RKO (cell line): ENCODE measurements around the gene ASAP3.
"Not testable (repeated sequence)": the region's sequence is repeated elsewhere in the genome, so short reads cannot be mapped to it uniquely, and the experiment has no call there.

Experiments
- DNase-seq: peaks from one replicate; pipeline ENCODE4 v3.0.0-alpha.2; 2016; ENCODE audit warnings: low spot score

The ASAP3 gene

DNA sequence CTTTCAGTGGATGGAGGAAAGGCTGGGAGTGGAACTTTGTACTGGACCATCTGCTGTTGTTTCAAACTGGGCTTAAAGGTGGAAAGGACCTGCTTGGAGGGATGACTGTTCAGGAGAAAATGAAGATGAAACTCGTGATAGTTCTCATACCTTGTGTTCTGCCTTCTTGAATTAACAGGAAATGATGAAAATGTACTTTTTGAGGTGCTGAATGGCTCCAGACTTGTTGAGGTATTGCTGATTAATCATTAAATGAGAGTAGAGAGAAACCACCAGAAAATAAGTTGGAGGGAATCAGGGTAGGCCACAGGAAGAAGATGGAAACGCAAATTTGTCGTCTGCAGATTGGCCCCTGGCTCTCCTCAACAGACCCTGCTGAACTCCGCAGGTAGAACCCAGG is 88.1 kb downstream of the ASAP3 start:
- DNase-seq = no peak

DNA sequence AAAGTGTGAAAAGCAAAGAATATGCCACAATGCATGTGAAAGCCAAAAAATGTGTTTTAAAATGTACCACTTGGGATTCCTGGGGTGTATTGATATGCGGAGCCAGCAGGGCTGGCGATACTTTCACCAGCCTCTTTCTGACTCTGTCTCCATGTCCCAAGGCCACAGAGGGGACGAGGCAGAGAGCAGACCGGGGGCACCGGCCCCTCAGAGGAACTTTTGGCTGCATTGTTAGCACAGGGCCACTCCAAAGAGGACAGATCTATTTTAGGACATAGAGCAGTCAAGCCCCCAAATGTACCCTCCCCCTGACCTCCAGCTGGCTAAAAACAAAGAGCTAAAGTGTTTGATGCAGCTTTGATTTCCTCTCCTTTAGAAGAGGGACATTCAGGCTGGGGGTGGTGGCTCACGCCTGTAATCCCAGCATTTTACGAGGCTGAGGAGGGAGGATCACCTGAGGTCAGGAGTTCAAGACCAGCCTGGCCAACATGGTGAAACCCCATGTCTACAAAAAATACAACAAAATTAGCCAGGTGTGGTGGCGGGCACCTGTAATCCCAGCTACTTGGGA is 88.7 kb downstream of the ASAP3 start:
- DNase-seq = no peak

DNA sequence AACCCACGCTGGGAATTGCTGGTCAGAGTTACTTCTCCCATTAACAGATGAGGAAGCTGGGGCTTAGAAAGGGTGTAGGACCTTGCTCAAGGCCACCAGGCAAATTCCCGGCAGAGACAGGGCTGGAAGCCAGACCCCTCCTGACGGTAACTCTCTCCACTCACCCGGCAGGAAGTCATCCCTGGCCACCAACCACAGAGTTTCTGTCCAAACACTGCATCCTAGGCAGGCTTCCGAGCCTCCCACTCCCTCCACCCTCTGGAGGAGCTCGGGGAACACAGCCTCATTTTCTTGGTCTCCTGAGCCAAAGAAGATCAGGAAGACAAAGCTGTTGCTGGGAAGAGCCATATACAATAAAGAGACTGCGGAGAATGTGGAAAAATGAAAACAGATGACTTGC is 89.3 kb downstream of the ASAP3 start:
- DNase-seq = no peak

DNA sequence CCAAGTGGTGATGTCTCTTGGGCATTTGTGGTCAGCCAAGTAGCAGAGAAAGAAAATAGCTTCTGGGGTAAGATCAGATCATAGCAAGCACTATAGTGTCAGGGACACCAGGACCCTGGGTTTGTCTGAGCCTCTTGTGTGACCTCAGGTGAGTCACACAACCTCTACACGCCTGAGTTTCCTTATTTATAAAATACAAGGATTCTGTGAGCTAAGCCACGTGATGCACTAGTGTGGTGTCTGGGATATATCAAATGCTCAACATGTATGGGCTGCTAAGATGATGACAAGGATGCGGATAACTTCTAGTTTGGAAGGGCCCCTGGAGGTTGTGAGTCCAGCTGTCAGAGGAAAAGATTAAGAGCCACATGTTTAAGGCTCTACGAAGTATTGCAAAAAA is 89.8 kb downstream of the ASAP3 start:
- no peak for DNase-seq

DNA sequence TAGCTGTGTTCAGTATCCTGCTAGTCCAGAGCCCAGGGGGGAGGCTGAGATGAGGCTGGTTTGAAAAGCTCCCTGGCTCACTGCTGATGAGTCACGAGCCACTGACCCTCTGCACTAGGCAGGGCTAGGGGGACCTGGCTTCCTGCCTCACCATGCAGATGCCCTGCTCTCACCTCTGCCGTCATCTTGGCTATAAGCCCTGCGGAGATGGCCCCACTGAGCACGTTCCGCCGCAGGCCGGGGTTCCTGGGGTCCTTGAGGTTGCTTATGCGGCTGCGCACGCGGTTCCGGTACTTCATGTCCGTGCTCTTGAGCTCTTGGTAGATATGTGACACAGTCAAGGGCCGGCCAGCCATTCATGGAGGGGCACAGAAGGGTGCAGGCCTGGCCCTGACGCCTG is 90.3 kb downstream of the ASAP3 start:
- no peak for DNase-seq

DNA sequence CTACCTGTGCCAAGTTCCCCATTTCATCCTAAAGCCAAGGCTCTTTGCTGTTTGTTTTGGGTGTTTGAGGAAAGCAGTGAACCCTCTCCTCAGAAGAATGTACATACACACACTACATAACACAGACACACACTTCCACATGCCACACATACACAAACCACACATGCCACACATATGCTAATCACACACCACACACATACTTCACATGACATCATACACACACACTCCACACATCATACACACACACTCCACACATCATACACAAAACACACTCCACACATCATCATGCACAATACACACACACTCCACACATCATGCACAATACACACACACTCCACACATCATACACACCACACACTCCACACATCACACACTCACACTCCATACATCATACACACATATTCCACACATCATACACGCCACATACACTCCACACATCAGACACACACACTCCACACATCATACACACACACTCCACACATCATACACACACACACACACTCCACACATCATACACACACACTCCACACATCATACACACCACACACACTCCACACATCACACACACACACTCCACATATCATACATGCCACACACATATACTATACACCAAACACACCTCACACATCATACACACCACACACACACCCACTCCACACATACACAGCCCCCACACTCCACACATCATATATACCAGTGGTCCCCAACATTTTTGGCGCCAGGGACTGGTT is 91.7 kb downstream of the ASAP3 start:
- DNase-seq = no peak

DNA sequence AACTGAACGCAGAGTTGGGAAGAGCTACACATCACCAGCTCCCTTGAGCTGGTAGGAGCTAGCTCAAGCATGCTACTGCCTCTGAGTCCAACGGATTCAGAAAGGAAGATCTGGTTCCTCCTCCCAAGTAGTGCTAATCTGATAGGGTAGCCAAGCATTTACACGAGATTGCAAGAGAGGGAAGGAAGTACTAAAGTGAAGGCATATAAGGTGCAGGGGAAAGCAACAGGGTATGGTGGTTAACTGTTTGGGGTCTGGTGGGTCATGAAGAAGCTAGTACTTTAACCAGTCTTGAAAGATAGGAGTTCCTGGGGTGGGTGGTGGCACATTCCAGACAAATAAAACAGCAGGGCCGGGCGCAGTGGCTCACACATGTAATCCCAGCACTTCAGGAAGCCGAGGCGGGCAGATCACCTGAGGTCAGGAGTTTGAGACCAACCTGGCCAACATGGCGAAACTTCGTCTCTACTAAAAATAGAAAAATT is 94.1 kb downstream of the ASAP3 start:
- no peak for DNase-seq

DNA sequence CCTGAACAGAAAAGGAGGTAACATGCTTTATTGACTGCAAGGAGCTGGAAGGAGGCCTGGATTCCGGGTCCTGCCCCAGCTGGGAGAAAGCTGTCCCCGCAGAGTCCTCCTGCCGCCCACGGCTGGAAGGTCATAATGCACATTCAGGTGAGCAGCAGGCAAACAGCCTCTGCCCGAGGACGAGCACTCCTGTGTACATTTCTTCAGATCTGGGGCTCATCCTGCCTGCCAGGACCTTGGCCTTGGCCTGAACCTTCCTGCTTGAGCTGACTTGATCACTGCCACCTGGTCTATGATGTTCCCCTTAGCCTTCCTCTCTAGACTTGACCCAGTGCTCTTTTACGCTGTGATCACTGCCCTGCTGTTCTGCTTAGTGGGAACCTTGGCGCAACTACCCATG is 96.5 kb downstream of the ASAP3 start:
- DNase-seq = no peak

DNA sequence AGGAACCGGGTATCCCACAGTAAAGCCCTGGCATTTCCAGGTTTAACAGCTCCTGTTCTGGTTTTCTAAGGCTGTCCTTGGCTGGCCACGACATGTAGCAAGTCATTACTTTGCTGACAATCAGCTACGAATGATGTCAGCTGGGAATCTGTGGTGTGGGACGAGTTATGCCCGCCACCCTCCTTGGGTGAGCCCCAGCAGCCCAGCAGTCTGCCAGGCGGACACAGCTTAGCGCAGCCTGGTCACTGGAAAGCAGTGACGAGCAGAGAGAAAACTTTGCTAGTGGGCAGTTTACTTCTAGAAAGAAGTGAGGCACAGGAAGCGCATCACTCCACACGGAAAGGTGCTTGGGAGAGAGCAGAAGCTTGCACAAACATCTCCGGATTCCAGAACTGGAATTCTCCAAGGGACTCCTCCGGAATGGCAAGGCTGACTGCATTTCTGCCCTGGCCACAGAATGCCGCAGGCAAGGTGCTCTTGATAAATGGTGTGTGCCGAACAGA is 98.8 kb downstream of the ASAP3 start:
- DNase-seq = no peak

DNA sequence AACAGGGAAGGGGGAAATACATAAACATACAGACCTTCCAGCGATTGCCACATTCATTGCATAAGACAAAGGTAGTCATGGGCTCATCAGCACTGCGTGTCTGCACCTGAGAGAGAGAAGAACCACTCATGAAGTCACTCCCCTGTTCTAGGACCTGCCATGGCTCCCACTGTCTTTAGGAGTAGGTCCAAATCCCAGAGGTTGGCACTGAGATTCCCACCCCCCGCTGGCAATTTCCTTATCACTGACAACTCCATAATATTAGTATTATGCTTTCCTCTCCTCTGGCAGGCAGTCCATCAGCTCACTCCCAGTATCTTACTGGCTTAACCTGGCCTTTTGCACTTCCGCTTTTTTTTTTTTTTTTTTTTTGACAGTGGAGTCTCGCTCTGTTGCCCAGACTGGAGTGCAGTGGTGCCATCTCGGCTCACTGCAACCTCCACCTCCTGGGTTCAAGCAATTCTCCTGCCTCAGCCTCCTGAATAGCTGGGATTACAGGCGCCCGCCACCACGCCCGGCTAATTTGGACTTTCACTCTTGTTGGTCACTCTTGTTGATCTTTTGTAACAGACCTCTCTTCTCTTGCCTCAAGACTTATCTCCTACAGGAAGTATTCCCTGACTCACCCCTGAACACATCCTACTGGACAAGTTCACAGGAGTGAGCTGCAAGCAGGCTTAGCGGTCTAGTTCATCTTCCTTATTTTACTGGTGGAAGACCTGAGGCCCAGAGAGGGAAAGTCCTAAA is 99.5 kb downstream of the ASAP3 start:
- DNase-seq = peak; percentile 49

DNA sequence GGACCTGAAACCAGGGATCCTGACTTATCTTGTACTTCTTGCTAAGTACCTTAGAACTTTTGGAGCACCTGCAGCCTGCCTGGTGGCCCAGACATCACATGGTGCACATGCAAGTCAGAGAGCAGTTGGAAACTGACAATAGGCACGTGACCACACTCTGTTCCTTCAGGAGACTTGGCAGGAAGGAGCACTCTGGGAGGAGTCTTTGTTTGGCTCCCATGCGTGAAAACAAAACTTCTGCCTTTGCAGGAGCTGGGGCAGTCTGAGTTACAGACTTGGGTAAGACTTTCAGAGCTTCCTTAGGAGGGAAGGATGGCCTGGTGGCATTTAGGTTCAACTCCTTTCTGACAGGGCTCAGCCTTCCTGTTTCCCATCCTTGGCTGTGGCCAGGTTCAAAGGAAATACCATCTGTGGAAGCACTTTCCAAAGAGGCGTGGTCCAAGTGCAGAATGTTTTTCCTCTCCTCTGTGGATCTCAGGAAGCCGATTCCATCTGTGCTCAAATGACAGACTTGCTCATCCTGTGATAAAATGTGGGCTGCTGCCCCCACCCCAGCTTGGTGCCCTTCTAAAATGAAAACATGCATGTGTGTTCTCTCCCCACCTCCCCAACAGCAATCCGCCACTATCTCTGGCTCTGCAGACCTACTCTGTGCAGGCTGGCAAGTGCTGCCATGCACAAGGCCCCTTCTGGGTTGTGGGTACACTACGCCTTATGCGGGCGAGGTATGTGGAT is 100.2 kb downstream of the ASAP3 start:
- DNase-seq = no peak

DNA sequence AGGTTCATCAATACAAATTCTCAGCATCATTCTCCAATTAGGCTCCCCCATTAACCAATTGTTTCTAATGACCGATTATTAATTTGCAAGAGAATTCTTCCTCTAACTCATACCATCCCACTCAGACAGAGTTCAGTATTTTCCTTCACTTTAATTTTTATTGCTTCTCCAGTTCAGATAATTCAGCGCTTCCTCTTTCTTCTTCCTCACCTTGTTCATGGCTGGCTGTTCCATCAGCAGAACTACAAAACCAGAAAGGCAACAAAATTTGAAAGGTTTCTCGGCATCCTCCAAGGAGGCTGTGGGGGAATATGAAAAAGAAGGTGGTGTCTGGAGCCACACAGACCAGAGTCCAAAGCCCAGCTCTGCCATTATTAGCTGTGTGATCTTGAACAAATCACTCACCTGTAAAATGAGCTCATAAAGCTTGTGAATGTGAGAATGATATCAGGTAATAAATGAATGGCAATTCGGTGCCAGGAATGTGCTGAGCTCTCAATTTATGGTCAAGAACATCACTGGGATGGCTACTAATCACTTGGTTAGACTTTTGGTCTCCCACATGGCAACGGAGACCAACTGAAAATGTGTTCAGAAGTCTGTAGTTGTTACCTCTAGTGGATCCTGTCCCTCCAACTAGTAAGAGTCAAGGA is 102.6 kb downstream of the ASAP3 start:
- no peak for DNase-seq

DNA sequence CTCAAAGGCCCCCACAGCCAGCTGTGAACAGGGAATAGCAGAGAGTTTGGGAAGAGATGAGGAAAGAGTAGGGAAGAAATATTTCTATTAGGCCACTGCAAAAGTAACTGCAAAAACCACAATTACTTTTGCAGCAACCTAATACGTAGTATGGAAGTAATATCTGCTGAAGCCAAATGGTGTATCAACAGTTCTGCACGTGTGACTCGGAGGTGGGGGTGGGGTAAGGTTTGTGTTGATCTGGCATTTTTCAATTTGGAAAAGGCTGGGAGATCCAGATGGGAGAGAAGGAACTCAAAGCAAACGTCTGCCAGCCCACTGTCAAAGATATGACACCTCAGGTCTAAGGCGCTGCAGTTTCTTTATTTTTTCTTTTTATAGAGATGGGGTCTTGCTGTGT is 103.3 kb downstream of the ASAP3 start:
- no peak for DNase-seq

DNA sequence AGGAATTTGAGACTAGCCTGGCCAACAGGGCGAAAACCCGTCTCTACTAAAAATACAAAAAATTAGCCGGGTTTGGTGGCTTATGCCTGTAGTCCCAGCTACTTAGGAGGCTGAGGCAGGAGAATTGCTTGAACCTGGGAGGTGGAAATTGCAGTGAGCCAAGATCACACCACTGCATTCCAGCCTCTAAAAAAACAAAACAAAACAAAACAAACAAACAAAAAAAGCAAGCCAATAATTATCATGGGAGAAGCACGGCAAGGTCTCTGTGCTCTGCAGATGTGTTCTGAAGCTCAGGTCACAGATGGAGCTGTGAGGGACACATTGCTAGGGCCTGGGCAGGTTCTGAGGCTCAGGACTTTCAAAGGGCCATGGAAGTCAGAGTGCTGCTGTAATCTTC is 103.7 kb downstream of the ASAP3 start:
- not testable (repeated sequence) for DNase-seq
